Subcutaneous preadipocyte (primary cell): Measurements from ENCODE around the gene ADAD2. TPM values are rescaled to one million over a fixed set of nuclear protein-coding genes. Genes with fewer than 3 reads are reported as not detected.

ENCODE experiments used
- total RNA-seq: library from RNA; depleted of rRNA; stranded (reverse); fragments of >200 nt; gene quantifications from 2 replicates; pipeline ENCODE4 v1.2.3, GENCODE V29; 2012

ADAD2 gene
- total RNA-seq: not detected in 2 replicates

GRCh38 chr16:84190731-84191388 is at the start of gene ADAD2:
Gene ADAD2, plus strand, starts transcription at chr16:84191157. Its CDS starts 74 bp downstream, at chr16:84191231.

GRCh38 chr16:84144859-84145639 is 45.9 kb upstream of the ADAD2 start, which contains the start of the genes DNAAF1 and HSDL1:
Gene DNAAF1, plus strand, starts transcription at chr16:84145308. Its CDS starts 133 bp downstream, at chr16:84145441.
Gene HSDL1, minus strand, starts transcription at chr16:84145177. Its CDS starts 13,856 bp downstream, at chr16:84131321.

GRCh38 chr16:84186685-84187437 is 4.1 kb upstream of the ADAD2 start, which contains the start of gene TAF1C:
Gene TAF1C, minus strand, starts transcription at chr16:84187057. Its CDS starts 2,069 bp downstream, at chr16:84184988.

GRCh38 chr16:84239909-84240308 is 49.0 kb downstream of the ADAD2 start, which contains the start of gene KCNG4:
Gene KCNG4, minus strand, starts transcription at chr16:84240012. Its CDS starts 2,527 bp downstream, at chr16:84237485.

Other genes with a start within 250 kb of the ADAD2 start
- 3.1 and 3.3 TPM in 2 replicates for gene OSGIN1, start 237.9 kb upstream of the ADAD2 start, total RNA-seq
- gene NECAB2, start 222.9 kb upstream of the ADAD2 start, total RNA-seq: under 0.01 TPM in 1 of 2 replicates, not detected in the other
- not detected in 2 replicates for gene SLC38A8, start 148.4 kb upstream of the ADAD2 start, total RNA-seq
- 63.9 and 72.1 TPM in 2 replicates for gene MBTPS1, start 74.2 kb upstream of the ADAD2 start, total RNA-seq
- gene HSDL1, start 46.0 kb upstream of the ADAD2 start, total RNA-seq: 13.1 and 13.2 TPM in 2 replicates
- gene DNAAF1, start 45.8 kb upstream of the ADAD2 start, total RNA-seq: not detected in 2 replicates
- gene TAF1C, start 4.1 kb upstream of the ADAD2 start, total RNA-seq: 23.1 and 27.6 TPM in 2 replicates
- not detected in 2 replicates for gene KCNG4, start 48.9 kb downstream of the ADAD2 start, total RNA-seq
- gene WFDC1, start 103.7 kb downstream of the ADAD2 start, total RNA-seq: under 0.01 and 0.20 TPM in 2 replicates
- gene ATP2C2, start 177.4 kb downstream of the ADAD2 start, total RNA-seq: under 0.01 TPM in 1 of 2 replicates, not detected in the other